HG02885 (cell line): Measurements from ENCODE around the gene GLP2R.

ENCODE experiments used
- ATAC-seq: cut with Tn5 transposase; IDR thresholded peaks from one replicate; pipeline ENCODE4 v1.9.1; 2021; ENCODE audit warnings: mild to moderate bottlenecking; ENCODE audit not compliant: unreplicated experiment, poor library complexity

GLP2R gene

GRCh38 chr17:9894231-9894630 is 68.5 kb downstream of the GLP2R start:
- no peak for ATAC-seq

GRCh38 chr17:9895923-9896322 is 70.2 kb downstream of the GLP2R start:
- ATAC-seq: no peak

- no peak for ATAC-seq
Observed at GRCh38 chr17:9897372-9897968, 71.7 kb downstream of the GLP2R start.

- ATAC-seq: no peak
Observed at GRCh38 chr17:9898812-9899211, 73.1 kb downstream of the GLP2R start.

- no peak for ATAC-seq
Observed at GRCh38 chr17:9899280-9900043, 73.7 kb downstream of the GLP2R start.

GRCh38 chr17:9900044-9900594 is 74.4 kb downstream of the GLP2R start:
- no peak for ATAC-seq

- no peak for ATAC-seq
Observed at GRCh38 chr17:9900784-9901183, 75.1 kb downstream of the GLP2R start.

- ATAC-seq: no peak
Observed at GRCh38 chr17:9902120-9902519, 76.4 kb downstream of the GLP2R start.

GRCh38 chr17:9904277-9905077 is 78.8 kb downstream of the GLP2R start:
- ATAC-seq: no peak

GRCh38 chr17:9905078-9905415 is 79.3 kb downstream of the GLP2R start, which contains the start of gene RCVRN:
Gene RCVRN (minus strand): TSS chr17:9905271. CDS start chr17:9905180, 91 bp downstream.
- no peak for ATAC-seq

- ATAC-seq: peak; percentile 50
Observed at GRCh38 chr17:9905902-9906301, 80.2 kb downstream of the GLP2R start.

- ATAC-seq: no peak
Observed at GRCh38 chr17:9906616-9907015, 80.9 kb downstream of the GLP2R start.

GRCh38 chr17:9907131-9907530 is 81.4 kb downstream of the GLP2R start:
- no peak for ATAC-seq

GRCh38 chr17:9907883-9908648 is 82.3 kb downstream of the GLP2R start:
- no peak for ATAC-seq

GRCh38 chr17:9908649-9909042 is 82.9 kb downstream of the GLP2R start:
- no peak for ATAC-seq

GRCh38 chr17:9911089-9911488 is 85.4 kb downstream of the GLP2R start:
- no peak for ATAC-seq

- ATAC-seq: no peak
Observed at GRCh38 chr17:9912121-9913099, 86.7 kb downstream of the GLP2R start.

- no peak for ATAC-seq
Observed at GRCh38 chr17:9913476-9913875, 87.8 kb downstream of the GLP2R start.

GRCh38 chr17:9916108-9916507 is 90.4 kb downstream of the GLP2R start:
- ATAC-seq: no peak
